Body of pancreas (tissue), 4 donors: ENCODE measurements around the gene BLVRA. TPM values are rescaled to one million over a fixed set of nuclear protein-coding genes. Genes with fewer than 3 reads are reported as not detected.

Experiments used
- ATAC-seq: fragments of 150-250 bp; one replicate; pipeline ENCODE4 v1.9.1; 2016
- DNase-seq, 4 donors: peaks; one replicate each; pipeline ENCODE4 v3.0.0-alpha.2; 2019
- H3K27ac ChIP-seq, 4 donors: fragments of 200-600 bp; sonication (generic); 1 replicate in 3 of 4; 2 replicates in 1 of 4; pipeline versions ENCODE4 v1.5.1 to v1.6.1; 2016 to 2019; ENCODE audit warnings: mild to moderate bottlenecking in 1 of 4, mixed read lengths in 1 of 4, moderate library complexity in 1 of 4
- H3K27me3 ChIP-seq, 2 donors: fragments of 200-600 bp; sonication (generic); one replicate each; pipeline ENCODE4 v1.6.0; 2016; ENCODE audit warnings: mild to moderate bottlenecking in 1 of 2
- H3K36me3 ChIP-seq, 2 donors: fragments of 200-600 bp; sonication (generic); replicated peaks in 1 of 2; 2 replicates each; pipeline ENCODE4 v1.5.1; 2016; ENCODE audit warnings: low read depth in 2 of 2; ENCODE audit not compliant: insufficient read depth in 1 of 2
- H3K4me1 ChIP-seq: fragments of 200-600 bp; sonication (generic); one replicate; pipeline ENCODE4 v1.6.0; 2016
- H3K4me3 ChIP-seq, 2 donors: fragments of 200-600 bp; sonication (generic); 1 replicate in 1 of 2; 2 replicates in 1 of 2; pipeline ENCODE4 v1.5.1; 2016 to 2019
- H3K9me3 ChIP-seq, 3 donors: fragments of 200-600 bp; sonication (generic); 1 replicate in 2 of 3; 2 replicates in 1 of 3; pipeline ENCODE4 v1.5.1; 2016
- CTCF ChIP-seq, 7 experiments: fragments of 450-650 bp in 4 of 7; fragments of 200-600 bp in 3 of 7; sonication (generic) in 3 of 7; IDR thresholded peaks; one replicate each; pipeline ENCODE4 v1.5.1; 2016 to 2019; ENCODE audit warnings: antibody characterized with exemption in 7 of 7
- POLR2A ChIP-seq, 3 donors: fragments of 450-650 bp; IDR thresholded peaks; one replicate each; pipeline ENCODE4 v1.6.1; 2016; ENCODE audit warnings: antibody characterized with exemption in 3 of 3, mild to moderate bottlenecking in 2 of 3
- WGBS, 2 donors: methylation state at CpG; one replicate each; pipeline ENCODE4 v1.1.5; 2017; 5-methylcytosine and 5-hydroxymethylcytosine counted together
- intact Hi-C: fragments of 100-400 bp; cut with DNase I; formaldehyde crosslinking; loops from one replicate; pipeline ENCODE4 v1.15.1; 2023
- total RNA-seq, 2 donors: library from RNA; depleted of rRNA; stranded (reverse); fragments of >200 nt; gene quantifications; one replicate each; pipeline ENCODE4 v1.1.0, GENCODE V29; 2016

The BLVRA gene
- total RNA-seq, 2 donors from 2014 or later = 4.6 to 25.2 TPM

- Histone ChIP-seq H3K27me3 (no peaks in the 10 kb centered on the region), H3K36me3 (no peaks in the 10 kb centered on the region), H3K4me1 (no peaks in the 10 kb centered on the region), H3K9me3 (no peaks in the 10 kb centered on the region), H3K27ac (no peak overlapping the region), H3K4me3 (no peak overlapping the region)
- DNase-seq = no peak
- intact Hi-C loops = no loop called here
- ATAC-seq = no peak
- TF ChIP-seq POLR2A (IDR thresholded peaks at IDR 0.05) = no peak
- TF ChIP-seq CTCF (IDR thresholded peaks at IDR 0.05) = no peak
- 87 to 93% methylated on average over 5 of the region's 5 CpGs for WGBS, 2 donors
Observed at GRCh38 chr7:43850348-43851116, 92.1 kb downstream of the BLVRA start.

GRCh38 chr7:43851805-43852204 is 93.3 kb downstream of the BLVRA start:
- ATAC-seq (no peak), DNase-seq (no peak)
- no peaks in the 10 kb centered on the region for H3K36me3 ChIP-seq
- H3K4me3 ChIP-seq = no peak overlapping the region
- intact Hi-C loops = no loop called here
- WGBS, 2 donors = 78 to 84% methylated on average over 2 of the region's 2 CpGs
- no peaks in the 10 kb centered on the region for H3K27me3 ChIP-seq
- no peaks in the 10 kb centered on the region for H3K4me1 ChIP-seq
- H3K27ac ChIP-seq = no peak overlapping the region
- H3K9me3 ChIP-seq = no peaks in the 10 kb centered on the region
- no peak for TF ChIP-seq POLR2A (IDR thresholded peaks at IDR 0.05)
- no peak for TF ChIP-seq CTCF (IDR thresholded peaks at IDR 0.05)

GRCh38 chr7:43855176-43855575 is 96.7 kb downstream of the BLVRA start:
- no peak for ATAC-seq
- no peaks in the 10 kb centered on the region for H3K27me3 ChIP-seq
- intact Hi-C loops = no loop called here

GRCh38 chr7:43856316-43856715 is 97.8 kb downstream of the BLVRA start:
- no peaks in the 10 kb centered on the region for H3K36me3 ChIP-seq
- no peaks in the 10 kb centered on the region for H3K27me3 ChIP-seq
- H3K4me3 ChIP-seq = no peak overlapping the region
- WGBS, 2 donors = 78 to 86% methylated on average over 4 of the region's 4 CpGs
- intact Hi-C loops = no loop called here
- H3K4me1 ChIP-seq = no peaks in the 10 kb centered on the region
- H3K9me3 ChIP-seq = no peaks in the 10 kb centered on the region
- TF ChIP-seq CTCF (IDR thresholded peaks at IDR 0.05) (no peak), POLR2A (IDR thresholded peaks at IDR 0.05) (no peak)
- DNase-seq (no peak), ATAC-seq (no peak)
- no peak overlapping the region for H3K27ac ChIP-seq

More at GRCh38 chr7:43855176-43855575, 96.7 kb downstream of the BLVRA start:
- Histone ChIP-seq H3K4me3 (no peak overlapping the region), H3K4me1 (no peaks in the 10 kb centered on the region), H3K27ac (no peak overlapping the region), H3K9me3 (no peaks in the 10 kb centered on the region), H3K36me3 (no peaks in the 10 kb centered on the region)
- TF ChIP-seq CTCF (IDR thresholded peaks at IDR 0.05) = no peak
- DNase-seq = no peak

Other genes starting within 250 kb of the BLVRA start
- gene STK17A, start 175.6 kb upstream of the BLVRA start, total RNA-seq = 10 to 100 TPM in 1 of 2 donors, 1 to 10 TPM in 1; 8.6 to 18.7 TPM
- gene COA1, start 29.2 kb upstream of the BLVRA start, total RNA-seq = 10 to 100 TPM; 36.8 to 52.4 TPM
- 10 to 100 TPM; 81.7 to 99.9 TPM for gene MRPS24, start 110.8 kb downstream of the BLVRA start, total RNA-seq
- gene URGCP, start 147.9 kb downstream of the BLVRA start, total RNA-seq = 10 to 100 TPM; 15.6 to 22.1 TPM
- 10 to 100 TPM; 16.5 to 18.4 TPM for gene UBE2D4, start 167.8 kb downstream of the BLVRA start, total RNA-seq
- not detected for gene SPDYE1, start 239.2 kb downstream of the BLVRA start, total RNA-seq